CD8-positive, alpha-beta memory T cell (primary cell): ENCODE data around the gene ATG9A. TPM values are rescaled to one million over a fixed set of nuclear protein-coding genes. Genes with fewer than 3 reads are reported as not detected.
"Not testable (repeated sequence)": the region's sequence is repeated elsewhere in the genome, so short reads cannot be mapped to it uniquely, and the experiment has no call there.

Experiments
- CTCF ChIA-PET: fragments of 350-600 bp; sonication (Branson Sonifier 250); formaldehyde crosslinking; loops from one replicate; lab custom pipeline; 2021; ENCODE audit warnings: antibody characterized with exemption; lab: Charles Lee
- POLR2A ChIA-PET: fragments of 350-600 bp; sonication (Branson Sonifier 250); formaldehyde crosslinking; loops from one replicate; lab custom pipeline; 2021; ENCODE audit warnings: antibody characterized with exemption; lab: Charles Lee
- DNase-seq, 5 donors: peaks; one replicate each; pipeline versions ENCODE4 v3.0.0 to v3.0.0-alpha.2; 2020 to 2022; ENCODE audit warnings: mixed read lengths in 1 of 5
- H3K27ac ChIP-seq: one replicate; pipeline ENCODE4 v1.7.0; 2013; ENCODE audit warnings: low read depth, mild to moderate bottlenecking, low read length, moderate library complexity
- H3K27me3 ChIP-seq: 2 replicates; pipeline ENCODE4 v1.7.0; 2013; ENCODE audit warnings: low read length, mild to moderate bottlenecking; ENCODE audit not compliant: insufficient read depth, poor library complexity, severe bottlenecking
- H3K36me3 ChIP-seq: 2 replicates; pipeline ENCODE4 v1.7.0; 2013; ENCODE audit warnings: mild to moderate bottlenecking, low read length, moderate library complexity; ENCODE audit not compliant: insufficient read depth
- H3K4me1 ChIP-seq: 2 replicates; pipeline ENCODE4 v1.7.0; 2013; ENCODE audit warnings: mild to moderate bottlenecking, low read length, moderate library complexity; ENCODE audit not compliant: insufficient read depth
- H3K4me3 ChIP-seq: 2 replicates; pipeline ENCODE4 v1.7.0; 2013; ENCODE audit warnings: mild to moderate bottlenecking, low read length
- H3K9me3 ChIP-seq: 2 replicates; pipeline ENCODE4 v1.7.0; 2013; ENCODE audit warnings: mild to moderate bottlenecking, low read length
- H3K27ac Mint-ChIP-seq, 8 donors: one replicate each; pipeline ENCODE4 v1.8.0; 2020 to 2021; ENCODE audit warnings: mixed read lengths in 8 of 8, mild to moderate bottlenecking in 6 of 8, inconsistent platforms in 3 of 8, moderate library complexity in 3 of 8
- H3K27me3 Mint-ChIP-seq, 2 donors: one replicate each; pipeline ENCODE4 v1.8.0; 2020 to 2021; ENCODE audit warnings: mixed read lengths in 2 of 2, mild to moderate bottlenecking in 1 of 2, moderate library complexity in 1 of 2
- H3K36me3 Mint-ChIP-seq, 3 donors: one replicate each; pipeline ENCODE4 v1.8.0; 2020 to 2021; ENCODE audit warnings: mixed read lengths in 3 of 3, inconsistent platforms in 1 of 3, mild to moderate bottlenecking in 1 of 3
- H3K4me1 Mint-ChIP-seq, 3 donors: one replicate each; pipeline ENCODE4 v1.8.0; 2020 to 2021; ENCODE audit warnings: mixed read lengths in 3 of 3, inconsistent platforms in 1 of 3, mild to moderate bottlenecking in 1 of 3
- H3K4me3 Mint-ChIP-seq, 7 donors: one replicate each; pipeline ENCODE4 v1.8.0; 2020 to 2021; ENCODE audit warnings: mixed read lengths in 7 of 7, mild to moderate bottlenecking in 6 of 7, moderate library complexity in 4 of 7, inconsistent platforms in 2 of 7
- H3K9me3 Mint-ChIP-seq, 5 donors: one replicate each; pipeline ENCODE4 v1.8.0; 2020 to 2022; ENCODE audit warnings: mixed read lengths in 5 of 5, mild to moderate bottlenecking in 3 of 5, moderate library complexity in 2 of 5, inconsistent platforms in 1 of 5
- polyA plus RNA-seq: library from polyadenylated mRNA; unstranded; fragments of 300-500 nt; fragmentation: Illumina TruSeq; gene quantifications from one replicate; pipeline ENCODE4 v1.2.3, GENCODE V29; 2021
- total RNA-seq, 2 experiments: library from RNA; stranded (reverse); gene quantifications; one replicate each; pipeline ENCODE4 v1.2.3, GENCODE V29; 2021

The ATG9A gene
- total and polyA plus RNA-seq, 3 experiments from 2014 or later, result 32.0 to 52.9 (median 46.1) TPM

GRCh38 chr2:219261024-219261855 lies 31.8 kb upstream of the ATG9A start:
- Mint-ChIP-seq H3K27ac (no peak overlapping the region), H3K4me3 (no peak overlapping the region), H3K27me3 (peaks cover 4 to 12% of the 10 kb centered on the region in 2 donors), H3K4me1 (no peaks in the 10 kb centered on the region), H3K36me3 (no peaks in the 10 kb centered on the region), H3K9me3 (no peaks in the 10 kb centered on the region)
- DNase-seq, result peak in 1 of 5 donors; percentile 22
- Histone ChIP-seq H3K36me3 (no peaks in the 10 kb centered on the region), H3K27ac (no peak overlapping the region), H3K4me1 (no peaks in the 10 kb centered on the region), H3K4me3 (no peak overlapping the region), H3K9me3 (no peaks in the 10 kb centered on the region), H3K27me3 (no peaks in the 10 kb centered on the region)
- ChIA-PET POLR2A (interaction anchor here (1.0 kb wide), 1 partner anchor 10 kb away, joined by 3 read pairs; no protein-coding TSS in a partner anchor), CTCF (interaction anchor here (1.3 to 6.7 kb wide), 4 partner anchors 9 to 34 kb away, joined by 4 to 36 read pairs (median 6); partner anchors contain the start of genes DNAJB2 and TUBA4B)

GRCh38 chr2:219258942-219259341 lies 29.5 kb upstream of the ATG9A start:
- H3K4me3 ChIP-seq, result not testable (repeated sequence)
- CTCF ChIA-PET, result interaction anchor here (1.6 to 12.3 kb wide), 2 partner anchors 20 to 36 kb away, joined by 9 to 136 read pairs; partner anchors contain the start of gene DNAJB2

GRCh38 chr2:219254590-219255201 lies 25.3 kb upstream of the ATG9A start:
- CTCF ChIA-PET, result interaction anchor here (0.7 to 12.3 kb wide), 14 partner anchors 10 to 134 kb away, joined by 3 to 136 read pairs (median 4); partner anchors contain the start of genes ANKZF1, ATG9A, CNPPD1 and DNAJB2
- peak overlapping the region; percentile 91 to 100 (median 96) for H3K27ac Mint-ChIP-seq
- POLR2A ChIA-PET, result interaction anchor here (0.6 to 11.9 kb wide), 17 partner anchors 9 to 133 kb away, joined by 3 to 164 read pairs (median 5); partner anchors contain the start of genes ABCB6, ANKZF1, ATG9A and CNPPD1
- Histone ChIP-seq H3K27me3 (no peaks in the 10 kb centered on the region), H3K4me3 (peak overlapping the region; percentile 99), H3K27ac (peak overlapping the region; percentile 95), H3K36me3 (peaks cover 23% of the 10 kb centered on the region), H3K4me1 (peaks cover 30% of the 10 kb centered on the region), H3K9me3 (no peaks in the 10 kb centered on the region)
- H3K27me3 Mint-ChIP-seq, result peaks cover 0 to 3% of the 10 kb centered on the region in 2 donors
- no peaks in the 10 kb centered on the region for H3K9me3 Mint-ChIP-seq
- peaks cover 37 to 43% (median 38%) of the 10 kb centered on the region in 3 donors for H3K4me1 Mint-ChIP-seq
- H3K36me3 Mint-ChIP-seq, result peaks cover 4 to 45% (median 21%) of the 10 kb centered on the region in 3 donors
- H3K4me3 Mint-ChIP-seq, result peak overlapping the region; percentile 84 to 90 (median 88)
- DNase-seq, result peak in 3 of 5 donors; percentile 69 to 75 (median 70)

More at GRCh38 chr2:219258942-219259341, 29.5 kb upstream of the ATG9A start:
- Mint-ChIP-seq H3K27me3 (peaks cover 4 to 12% of the 10 kb centered on the region in 2 donors), H3K27ac (peak overlapping the region in 1 of 8 donors; percentile 14), H3K4me1 (peaks cover 6 to 13% (median 6%) of the 10 kb centered on the region in 3 donors)
- POLR2A ChIA-PET, result interaction anchor here (0.7 kb wide), 2 partner anchors 44 to 60 kb away, joined by 5 read pairs; no protein-coding TSS in a partner anchor
- not testable (repeated sequence) for DNase-seq, H3K4me1 ChIP-seq, H3K27me3 ChIP-seq, H3K9me3 ChIP-seq, H3K36me3 Mint-ChIP-seq, H3K4me3 Mint-ChIP-seq, H3K9me3 Mint-ChIP-seq, H3K36me3 ChIP-seq, H3K27ac ChIP-seq

DNA sequence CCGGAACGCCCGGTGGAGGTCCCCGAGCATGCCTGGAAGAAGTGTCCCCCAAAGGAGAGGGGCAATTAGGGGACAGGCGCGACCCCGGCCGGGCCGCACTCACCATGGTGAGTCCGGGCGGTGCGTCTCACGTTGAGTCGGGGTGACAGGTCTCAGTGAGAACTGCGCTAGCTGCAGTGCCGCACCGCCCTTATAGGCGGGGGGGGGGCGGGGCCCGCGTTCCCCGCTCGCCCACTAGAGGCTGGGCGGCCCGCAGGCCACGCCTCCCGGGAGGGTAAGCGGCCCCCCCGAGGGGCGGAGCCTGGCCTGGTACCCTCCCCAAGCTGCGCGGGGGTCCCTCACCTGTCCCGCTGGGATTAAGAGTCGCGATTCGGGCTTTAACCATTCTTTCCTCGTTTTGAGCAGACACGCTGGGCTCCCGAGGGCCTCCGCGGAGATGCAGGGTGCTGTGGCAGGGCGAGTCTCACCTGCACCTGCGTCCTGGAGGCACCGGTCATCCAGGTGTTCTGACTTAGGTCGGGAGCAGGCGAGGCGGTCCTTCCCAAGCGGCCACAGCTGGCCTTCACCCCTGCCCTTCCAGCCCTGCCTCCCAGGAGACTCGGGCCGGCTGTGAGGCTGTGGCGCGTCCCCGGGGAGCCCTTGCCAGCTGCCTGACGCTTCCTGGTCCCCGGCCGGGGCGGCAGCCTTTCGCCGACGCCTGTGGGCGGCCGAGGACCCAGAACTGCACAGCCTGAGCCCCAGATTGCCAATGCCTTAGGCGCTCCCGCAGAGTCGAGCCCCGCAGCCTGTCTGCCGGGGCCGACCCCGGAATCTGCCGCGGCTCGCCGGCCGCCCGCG lies 24.5 kb upstream of the ATG9A start, which contains the start of gene TUBA4A:
TSS of gene TUBA4A (minus strand) at position 166 of the 837 bp plus-strand sequence. CDS start at position 106, 60 bp downstream.
- Mint-ChIP-seq H3K9me3 (no peaks in the 10 kb centered on the region), H3K27me3 (no peaks in the 10 kb centered on the region), H3K27ac (peak within 1 kb of the TSS; percentile 91 to 100 (median 96)), H3K4me3 (peak within 1 kb of the TSS; percentile 84 to 99 (median 89)), H3K4me1 (peaks cover 45 to 50% (median 45%) of the 10 kb centered on the region in 3 donors), H3K36me3 (peaks cover 4 to 52% (median 22%) of the 10 kb centered on the region in 3 donors)
- peak within 1 kb of the TSS; percentile 99 for H3K4me3 ChIP-seq
- H3K4me1 ChIP-seq, result peaks cover 37% of the 10 kb centered on the region
- ChIA-PET CTCF (interaction anchor here (0.6 to 12.3 kb wide), 19 partner anchors 9 to 135 kb away, joined by 3 to 136 read pairs (median 4); partner anchors contain the start of genes ABCB6, ANKZF1, ATG9A and CNPPD1), POLR2A (interaction anchor here (0.5 to 11.9 kb wide), 16 partner anchors 8 to 1037 kb away, joined by 3 to 164 read pairs (median 5); partner anchors contain the start of genes ABCB6, ANKZF1, ATG9A and CNPPD1)
- H3K27ac ChIP-seq, result peak within 1 kb of the TSS; percentile 95
- H3K36me3 ChIP-seq, result peaks cover 25% of the 10 kb centered on the region
- no peaks in the 10 kb centered on the region for H3K9me3 ChIP-seq
- peak; percentile 88 to 95 (median 90) for DNase-seq
- no peaks in the 10 kb centered on the region for H3K27me3 ChIP-seq

DNA sequence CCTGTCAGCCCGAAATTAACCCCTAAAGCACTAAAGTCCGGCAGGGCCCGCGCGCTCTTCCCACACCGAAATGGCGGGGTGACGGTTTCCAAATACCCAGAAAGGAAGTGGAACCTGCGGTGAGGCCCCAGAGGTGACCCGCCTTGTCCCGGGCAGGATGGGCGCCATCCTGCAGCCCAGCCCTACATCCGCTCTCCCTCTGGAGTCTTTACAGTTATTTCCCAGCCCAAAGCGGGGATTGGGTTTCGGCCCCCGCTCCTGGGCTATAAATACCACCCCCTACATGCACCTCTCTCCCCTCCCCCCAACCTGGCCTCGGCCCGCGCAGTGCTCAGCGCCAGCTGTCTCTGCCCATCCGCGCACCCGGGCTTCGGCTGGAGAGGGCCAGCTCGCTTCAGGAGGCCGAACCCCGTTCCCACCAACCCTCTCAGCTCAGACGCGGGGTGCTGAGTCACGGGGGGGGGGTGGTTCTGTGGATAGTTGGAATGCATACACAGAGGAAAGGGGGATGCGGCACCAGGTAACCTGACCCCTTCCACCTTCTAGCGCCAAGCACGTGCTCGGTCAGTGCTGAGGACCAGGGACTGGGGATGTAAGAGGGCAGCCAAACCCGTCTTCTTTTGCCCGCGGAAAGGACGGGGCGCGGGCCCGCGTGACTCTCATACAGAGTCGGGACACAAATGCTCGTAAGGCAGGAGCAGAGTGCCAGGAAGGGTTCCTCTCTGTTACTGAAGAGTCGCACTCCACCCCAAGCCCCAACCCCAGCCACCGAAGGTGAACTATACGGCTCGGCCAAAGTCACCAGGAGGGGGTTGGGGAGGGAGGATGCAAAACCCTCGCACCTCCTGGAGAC lies 23.7 kb upstream of the ATG9A start, which contains the start of gene TUBA4B:
TSS of gene TUBA4B (plus strand) at position 344 of the 853 bp plus-strand sequence. CDS start at position 509, 165 bp downstream.
- CTCF ChIA-PET, result interaction anchor here (0.6 to 12.3 kb wide), 14 partner anchors 8 to 99 kb away, joined by 3 to 136 read pairs (median 5); partner anchors contain the start of genes ABCB6, ANKZF1, ATG9A and DNAJB2
- POLR2A ChIA-PET, result interaction anchor here (0.6 to 11.9 kb wide), 13 partner anchors 23 to 1037 kb away, joined by 3 to 164 read pairs (median 7); partner anchors contain the start of genes ABCB6, ANKZF1, ATG9A and CNPPD1
- Histone ChIP-seq H3K9me3 (no peaks in the 10 kb centered on the region), H3K4me1 (peaks cover 45% of the 10 kb centered on the region), H3K4me3 (peak within 1 kb of the TSS; percentile 99), H3K27me3 (no peaks in the 10 kb centered on the region), H3K36me3 (peaks cover 34% of the 10 kb centered on the region), H3K27ac (peak within 1 kb of the TSS; percentile 95)
- Mint-ChIP-seq H3K27me3 (no peaks in the 10 kb centered on the region), H3K4me3 (peak within 1 kb of the TSS; percentile 84 to 99 (median 89)), H3K27ac (peak within 1 kb of the TSS; percentile 91 to 100 (median 96)), H3K9me3 (no peaks in the 10 kb centered on the region), H3K36me3 (peaks cover 4 to 60% (median 24%) of the 10 kb centered on the region in 3 donors), H3K4me1 (peaks cover 52 to 59% (median 54%) of the 10 kb centered on the region in 3 donors)
- peak; percentile 25 to 60 (median 48) for DNase-seq

DNA sequence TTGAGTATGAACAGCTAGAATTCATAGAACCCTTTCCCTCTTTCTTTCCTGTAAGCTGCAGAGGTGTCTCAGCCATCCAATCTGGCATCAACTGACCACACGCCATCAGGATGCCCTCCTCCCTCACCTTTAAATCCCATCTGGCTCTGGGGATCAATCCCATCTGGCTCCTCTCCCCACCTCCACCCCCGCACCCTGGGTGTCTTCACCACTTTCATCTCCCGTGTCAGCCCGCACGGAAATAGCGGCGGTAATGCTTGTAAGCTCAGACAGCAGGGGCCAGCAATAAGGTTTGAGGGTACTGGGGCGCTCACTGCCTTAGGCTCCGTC lies 23.1 kb upstream of the ATG9A start:
- H3K4me3 Mint-ChIP-seq, result peak overlapping the region; percentile 84 to 99 (median 89)
- H3K27me3 Mint-ChIP-seq, result peaks cover 0 to 4% of the 10 kb centered on the region in 2 donors
- peaks cover 58 to 65% (median 60%) of the 10 kb centered on the region in 3 donors for H3K4me1 Mint-ChIP-seq
- H3K4me3 ChIP-seq, result peak overlapping the region; percentile 99
- H3K27me3 ChIP-seq, result no peaks in the 10 kb centered on the region
- peak in 2 of 5 donors; percentile 23 to 70 for DNase-seq
- H3K9me3 Mint-ChIP-seq, result no peaks in the 10 kb centered on the region
- peaks cover 35% of the 10 kb centered on the region for H3K36me3 ChIP-seq
- peak overlapping the region; percentile 85 to 98 (median 96) for H3K27ac Mint-ChIP-seq
- CTCF ChIA-PET, result interaction anchor here (0.6 to 12.3 kb wide), 10 partner anchors 9 to 77 kb away, joined by 3 to 136 read pairs (median 6); partner anchors contain the start of genes ANKZF1, ATG9A and DNAJB2
- peaks cover 4 to 66% (median 25%) of the 10 kb centered on the region in 3 donors for H3K36me3 Mint-ChIP-seq
- POLR2A ChIA-PET, result interaction anchor here (0.6 to 11.9 kb wide), 9 partner anchors 13 to 970 kb away, joined by 3 to 164 read pairs (median 7); partner anchors contain the start of genes ABCB6, ANKZF1, ATG9A and CNPPD1
- H3K9me3 ChIP-seq, result no peaks in the 10 kb centered on the region
- peak overlapping the region; percentile 95 for H3K27ac ChIP-seq
- peaks cover 51% of the 10 kb centered on the region for H3K4me1 ChIP-seq
